GM23248 (cell line): ENCODE results near the gene TPRG1. TPM values are rescaled to one million over a fixed set of nuclear protein-coding genes. Genes with fewer than 3 reads are reported as not detected.

Experiments used
- DNase-seq: peaks from one replicate; pipeline ENCODE4 v3.0.0-alpha.2; 2015
- H2AFZ ChIP-seq: fragments of 200-600 bp; sonication (generic); 2 replicates; pipeline ENCODE4 v1.6.1; 2016; ENCODE audit warnings: antibody characterized with exemption
- H3F3A ChIP-seq: fragments of 200-600 bp; sonication (generic); 2 replicates; pipeline ENCODE4 v1.6.1; 2016; ENCODE audit warnings: mild to moderate bottlenecking, antibody characterized with exemption, mixed run types; ENCODE audit not compliant: insufficient read depth
- H3K27ac ChIP-seq: fragments of 200-600 bp; sonication (generic); 2 replicates; pipeline ENCODE4 v1.5.1; 2016; ENCODE audit warnings: mild to moderate bottlenecking
- H3K27me3 ChIP-seq: fragments of 200-600 bp; sonication (generic); replicated peaks from 2 replicates; pipeline ENCODE4 v1.6.1; 2016; ENCODE audit warnings: mild to moderate bottlenecking; ENCODE audit not compliant: insufficient read depth
- H3K36me3 ChIP-seq: fragments of 200-600 bp; sonication (generic); 2 replicates; pipeline ENCODE4 v1.6.1; 2016; ENCODE audit warnings: low read depth, mild to moderate bottlenecking
- H3K4me1 ChIP-seq: fragments of 200-600 bp; sonication (generic); 2 replicates; pipeline ENCODE4 v1.6.1; 2016; ENCODE audit warnings: mild to moderate bottlenecking; ENCODE audit not compliant: insufficient read depth
- H3K4me2 ChIP-seq: fragments of 200-600 bp; sonication (generic); one replicate; pipeline ENCODE4 v1.6.1; 2016; ENCODE audit warnings: mild to moderate bottlenecking; ENCODE audit not compliant: unreplicated experiment
- H3K4me3 ChIP-seq: fragments of 200-600 bp; sonication (generic); 2 replicates; pipeline ENCODE4 v1.5.1; 2016; ENCODE audit warnings: mild to moderate bottlenecking
- H3K79me2 ChIP-seq: fragments of 200-600 bp; sonication (generic); 2 replicates; pipeline ENCODE4 v1.6.1; 2016; ENCODE audit warnings: mild to moderate bottlenecking; ENCODE audit not compliant: insufficient read depth
- H3K9ac ChIP-seq: fragments of 200-600 bp; sonication (generic); 2 replicates; pipeline ENCODE4 v1.6.1; 2016; ENCODE audit warnings: mild to moderate bottlenecking
- H3K9me2 ChIP-seq: fragments of 200-600 bp; sonication (generic); 2 replicates; pipeline ENCODE4 v1.6.1; 2016; ENCODE audit warnings: mixed run types, mild to moderate bottlenecking, moderate library complexity; ENCODE audit not compliant: insufficient read depth
- H3K9me3 ChIP-seq: fragments of 200-600 bp; sonication (generic); one replicate; pipeline ENCODE4 v1.6.1; 2017; ENCODE audit warnings: low read depth
- H4K20me1 ChIP-seq: fragments of 200-600 bp; sonication (generic); 2 replicates; pipeline ENCODE4 v1.6.0; 2016; ENCODE audit not compliant: insufficient read depth
- EZH2 ChIP-seq: fragments of 200-600 bp; sonication (generic); IDR thresholded peaks from 2 replicates; pipeline ENCODE4 v1.6.1; 2018; ENCODE audit warnings: antibody characterized with exemption, mild to moderate bottlenecking; ENCODE audit not compliant: insufficient read depth, poor library complexity, severe bottlenecking
- EZH2phosphoT487 ChIP-seq: fragments of 200-600 bp; sonication (generic); IDR thresholded peaks from 2 replicates; pipeline ENCODE4 v1.6.1; 2018; ENCODE audit warnings: antibody characterized with exemption, moderate library complexity, mild to moderate bottlenecking, low read depth; ENCODE audit not compliant: insufficient read depth
- WGBS, 2 experiments: methylation state at CpG; one replicate each; pipeline ENCODE4 v1.1.6; 2015 to 2017; ENCODE audit warnings: low lambda C conversion rate in 2 of 2, low coverage in 1 of 2; ENCODE audit errors: missing lambda C conversion rate in 2 of 2; 5-methylcytosine and 5-hydroxymethylcytosine counted together
- in situ Hi-C: fragments of 300-500 bp; cut with MboI; formaldehyde crosslinking; loops from 2 replicates; pipeline ENCODE4 v1.15.0; 2020
- polyA plus RNA-seq: library from polyadenylated mRNA; unstranded; fragments of >200 nt; fragmentation: Nextera tagmentation; extraction: Ambion mirVana; gene quantifications from 2 replicates; pipeline ENCODE4 v1.2.1, GENCODE V29; 2016
- total RNA-seq: library from RNA; depleted of rRNA; stranded (reverse); fragments of >200 nt; shearing (Covaris generic); gene quantifications from 2 replicates; pipeline ENCODE4 v1.2.3, GENCODE V29; 2014

Gene TPRG1
- total and polyA plus RNA-seq, 2 experiments from 2014 or later = not detected

GRCh38 chr3:189249987-189250386 is 78.2 kb downstream of the TPRG1 start:
- Histone ChIP-seq H3K79me2 (no peaks in the 10 kb centered on the region), H2AFZ (no peak overlapping the region), H3F3A (no peaks in the 10 kb centered on the region), H3K4me2 (no peak overlapping the region), H3K9me3 (no peaks in the 10 kb centered on the region), H3K27me3 (no peaks in the 10 kb centered on the region), H3K27ac (no peak overlapping the region), H3K9me2 (no peaks in the 10 kb centered on the region), H3K4me3 (no peak overlapping the region), H4K20me1 (no peaks in the 10 kb centered on the region), H3K4me1 (no peaks in the 10 kb centered on the region), H3K9ac (no peak overlapping the region), H3K36me3 (no peaks in the 10 kb centered on the region)
- DNase-seq = no peak
- WGBS, 2 experiments = 83 to 89% methylated on average over 1 of the region's 1 CpG
- in situ Hi-C loops = no loop called here
- no peak for TF ChIP-seq EZH2phosphoT487
- TF ChIP-seq EZH2 = no peak

GRCh38 chr3:189258261-189258660 is 86.5 kb downstream of the TPRG1 start:
- TF ChIP-seq EZH2phosphoT487 (no peak), EZH2 (no peak)
- no peak overlapping the region for H2AFZ ChIP-seq
- no peaks in the 10 kb centered on the region for H3K9me2 ChIP-seq
- DNase-seq = no peak
- no peaks in the 10 kb centered on the region for H3F3A ChIP-seq
- WGBS, 2 experiments = 57 to 60% methylated on average over 3 of the region's 3 CpGs
- H3K27ac ChIP-seq = no peak overlapping the region
- no peaks in the 10 kb centered on the region for H3K79me2 ChIP-seq
- no peak overlapping the region for H3K9ac ChIP-seq
- no peak overlapping the region for H3K4me2 ChIP-seq
- in situ Hi-C loops = no loop called here
- H3K27me3 ChIP-seq = no peaks in the 10 kb centered on the region
- H3K36me3 ChIP-seq = no peaks in the 10 kb centered on the region
- no peaks in the 10 kb centered on the region for H4K20me1 ChIP-seq
- H3K4me3 ChIP-seq = no peak overlapping the region
- H3K4me1 ChIP-seq = no peaks in the 10 kb centered on the region
- H3K9me3 ChIP-seq = no peaks in the 10 kb centered on the region

DNA sequence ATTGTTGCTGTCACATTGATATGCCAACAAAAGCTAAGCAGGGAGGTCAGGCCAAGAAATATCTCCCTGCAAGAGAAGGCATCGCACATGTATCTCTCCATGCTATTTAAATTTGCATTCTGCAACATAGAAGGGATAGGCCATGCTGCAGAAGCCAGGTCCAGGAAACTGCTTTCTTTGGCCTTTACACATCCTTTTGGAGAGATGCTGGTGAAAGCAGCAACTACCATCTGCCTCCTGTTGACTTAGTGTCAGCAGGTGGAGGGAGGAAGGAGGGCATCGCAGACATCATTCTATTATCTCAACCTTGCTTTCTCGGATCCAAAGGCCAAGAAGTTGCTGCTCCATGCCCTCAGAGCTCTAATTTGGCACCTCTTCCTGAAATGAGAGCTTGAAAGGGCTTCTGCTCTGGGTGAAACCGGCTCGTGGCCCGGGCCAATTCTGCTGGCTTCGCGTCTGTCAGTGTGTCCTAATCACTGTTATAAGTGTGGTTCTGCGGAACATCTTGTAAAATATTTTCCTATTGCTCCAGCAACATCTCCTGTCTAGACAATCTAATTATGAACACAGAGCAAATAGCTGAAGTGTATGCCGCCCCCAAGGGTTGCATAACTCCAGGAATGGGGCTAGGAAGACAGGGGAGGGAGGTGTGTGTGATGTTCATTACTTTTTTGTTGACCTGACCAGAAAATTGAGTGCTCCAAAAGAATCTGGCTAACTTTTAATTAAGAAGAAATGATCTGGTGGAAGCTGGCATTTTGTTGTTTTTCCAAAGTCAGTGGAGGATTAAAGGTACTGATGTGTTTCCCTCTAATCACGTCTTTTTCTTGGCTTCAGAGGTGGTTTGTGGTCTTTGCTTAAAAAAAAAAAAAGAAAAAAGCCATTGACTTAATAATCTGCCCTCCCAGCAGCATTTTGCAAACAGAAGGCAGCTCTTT is 89.1 kb downstream of the TPRG1 start:
- Histone ChIP-seq H3K4me1 (no peaks in the 10 kb centered on the region), H3K4me3 (no peak overlapping the region), H3K79me2 (no peaks in the 10 kb centered on the region), H3K27me3 (no peaks in the 10 kb centered on the region), H3K9ac (no peak overlapping the region), H3K4me2 (no peak overlapping the region), H3K9me2 (no peaks in the 10 kb centered on the region), H3K36me3 (no peaks in the 10 kb centered on the region), H3K27ac (no peak overlapping the region), H4K20me1 (no peaks in the 10 kb centered on the region), H3K9me3 (no peaks in the 10 kb centered on the region), H3F3A (no peaks in the 10 kb centered on the region), H2AFZ (no peak overlapping the region)
- no peak for TF ChIP-seq EZH2phosphoT487
- in situ Hi-C loops = no loop called here
- peak; percentile 46 for DNase-seq
- 38 to 42% methylated on average over 11 of the region's 11 CpGs for WGBS, 2 experiments

DNA sequence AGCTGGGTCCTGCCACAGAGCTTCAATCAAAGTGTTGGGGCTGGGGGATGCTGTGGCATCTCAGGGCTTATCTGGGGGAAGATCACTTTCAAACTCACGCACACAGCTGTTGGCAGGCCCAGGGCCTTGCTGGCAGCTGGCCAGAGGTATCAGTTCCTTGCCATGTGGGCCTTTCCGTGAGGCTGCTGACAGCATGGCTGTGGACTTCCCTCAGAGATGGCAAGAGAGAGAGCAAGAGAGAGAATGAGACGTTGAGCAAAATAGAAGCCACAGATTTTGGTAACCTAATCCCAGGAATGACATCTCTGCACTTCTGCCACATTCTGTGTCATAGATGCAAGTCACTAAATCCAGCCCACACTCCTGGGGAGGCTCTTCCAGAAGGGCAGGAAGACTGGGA is 91.0 kb downstream of the TPRG1 start:
- DNase-seq = no peak
- in situ Hi-C loops = no loop called here
- H3K4me3 ChIP-seq = no peak overlapping the region
- H3K9me2 ChIP-seq = no peaks in the 10 kb centered on the region
- no peaks in the 10 kb centered on the region for H3K36me3 ChIP-seq
- no peaks in the 10 kb centered on the region for H3K27me3 ChIP-seq
- H3K27ac ChIP-seq = no peak overlapping the region
- no peak overlapping the region for H3K9ac ChIP-seq
- TF ChIP-seq EZH2phosphoT487 = no peak
- TF ChIP-seq EZH2 = no peak
- H4K20me1 ChIP-seq = no peaks in the 10 kb centered on the region
- WGBS, 2 experiments = 71 to 82% methylated on average over 3 of the region's 3 CpGs
- H3K4me2 ChIP-seq = no peak overlapping the region
- no peaks in the 10 kb centered on the region for H3K9me3 ChIP-seq
- H3K4me1 ChIP-seq = peaks cover 2% of the 10 kb centered on the region; the same call in 1 of the 2 replicates
- H3F3A ChIP-seq = no peaks in the 10 kb centered on the region
- H3K79me2 ChIP-seq = no peaks in the 10 kb centered on the region
- H2AFZ ChIP-seq = no peak overlapping the region
